Measurements from ENCODE around the gene UBTD1. TPM values are rescaled to one million over a fixed set of nuclear protein-coding genes. Genes with fewer than 3 reads are reported as not detected.

UBTD1 gene
- total RNA-seq, 2 experiments from 2014 or later = 0.99 to 1.3 TPM

DNA sequence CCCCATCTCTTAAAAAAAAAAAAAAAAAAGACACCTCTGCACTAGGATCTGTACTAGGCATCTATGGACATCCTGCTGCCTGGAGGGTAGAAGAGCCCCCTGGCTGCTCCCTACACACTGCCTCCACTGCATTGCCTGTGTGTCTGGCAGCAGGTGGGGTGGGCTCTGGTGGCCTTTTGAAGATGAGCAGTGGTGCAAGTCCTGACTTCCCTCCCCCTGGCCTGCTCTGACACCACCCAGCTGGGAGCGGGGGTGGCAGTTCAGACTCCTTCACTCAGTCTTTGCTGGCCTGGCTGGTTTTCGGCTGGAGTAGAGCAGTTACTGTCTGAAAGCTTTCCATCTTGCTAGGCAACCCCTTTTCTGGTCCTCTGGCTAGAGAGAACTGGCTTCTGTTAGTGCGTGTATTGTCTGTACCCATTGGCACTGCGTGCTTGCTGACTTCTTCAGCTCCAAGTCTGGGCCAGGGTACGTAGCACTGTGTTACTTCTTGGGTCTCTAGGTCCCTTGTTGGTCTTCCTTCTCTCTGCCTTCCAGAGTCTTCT, 108.4 kb downstream of the UBTD1 start:
- no peak overlapping the region for H3K27ac Mint-ChIP-seq
- no peaks in the 10 kb centered on the region for H3K9me3 Mint-ChIP-seq
- H3K36me3 Mint-ChIP-seq = no peaks in the 10 kb centered on the region
- H3K4me3 Mint-ChIP-seq = no peak overlapping the region
- H3K27me3 Mint-ChIP-seq = no peaks in the 10 kb centered on the region
- H3K4me1 Mint-ChIP-seq = no peaks in the 10 kb centered on the region
- no peak for DNase-seq

- H3K9me3 Mint-ChIP-seq = no peaks in the 10 kb centered on the region
- no peaks in the 10 kb centered on the region for H3K36me3 Mint-ChIP-seq
- no peak for DNase-seq
- no peak overlapping the region for H3K27ac Mint-ChIP-seq
- H3K4me1 Mint-ChIP-seq = no peaks in the 10 kb centered on the region
- no peaks in the 10 kb centered on the region for H3K27me3 Mint-ChIP-seq
- H3K4me3 Mint-ChIP-seq = no peak overlapping the region
These were observed 110.4 kb downstream of the UBTD1 start for GRCh38 chr10:97608991-97609561.

DNA sequence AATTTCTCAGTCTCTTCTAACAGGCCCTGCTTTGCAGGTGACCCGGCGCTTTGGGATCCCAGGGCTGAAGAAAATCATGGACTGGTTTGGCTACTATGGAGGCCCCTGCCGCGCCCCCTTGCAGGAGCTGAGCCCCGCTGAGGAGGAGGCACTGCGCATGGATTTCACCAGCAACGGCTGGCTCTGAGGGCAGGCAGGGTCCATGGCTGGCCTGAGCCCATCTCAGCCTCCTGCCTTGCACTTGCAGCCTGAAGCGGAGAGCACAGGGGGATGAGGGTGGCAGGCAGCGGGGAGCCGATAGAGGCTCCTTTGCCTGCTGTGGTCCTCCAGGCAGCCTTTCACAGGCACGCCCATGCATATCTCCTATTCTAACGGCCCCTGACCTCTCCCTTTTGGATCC, 112.7 kb downstream of the UBTD1 start:
- no peaks in the 10 kb centered on the region for H3K9me3 Mint-ChIP-seq
- H3K4me1 Mint-ChIP-seq = no peaks in the 10 kb centered on the region
- no peaks in the 10 kb centered on the region for H3K36me3 Mint-ChIP-seq
- H3K4me3 Mint-ChIP-seq = no peak overlapping the region
- DNase-seq = no peak
- no peak overlapping the region for H3K27ac Mint-ChIP-seq
- H3K27me3 Mint-ChIP-seq = no peaks in the 10 kb centered on the region

GRCh38 chr10:97612386-97612785, 113.7 kb downstream of the UBTD1 start:
- H3K27me3 Mint-ChIP-seq = no peaks in the 10 kb centered on the region
- DNase-seq = no peak
- H3K4me1 Mint-ChIP-seq = no peaks in the 10 kb centered on the region
- H3K27ac Mint-ChIP-seq = no peak overlapping the region
- no peaks in the 10 kb centered on the region for H3K9me3 Mint-ChIP-seq
- H3K4me3 Mint-ChIP-seq = no peak overlapping the region
- no peaks in the 10 kb centered on the region for H3K36me3 Mint-ChIP-seq

- H3K4me1 Mint-ChIP-seq = no peaks in the 10 kb centered on the region
- H3K27ac Mint-ChIP-seq = no peak overlapping the region
- H3K36me3 Mint-ChIP-seq = no peaks in the 10 kb centered on the region
- H3K4me3 Mint-ChIP-seq = no peak overlapping the region
- DNase-seq = no peak
- H3K9me3 Mint-ChIP-seq = no peaks in the 10 kb centered on the region
- H3K27me3 Mint-ChIP-seq = no peaks in the 10 kb centered on the region
These were observed 119.6 kb downstream of the UBTD1 start for GRCh38 chr10:97618285-97618684.

DNA sequence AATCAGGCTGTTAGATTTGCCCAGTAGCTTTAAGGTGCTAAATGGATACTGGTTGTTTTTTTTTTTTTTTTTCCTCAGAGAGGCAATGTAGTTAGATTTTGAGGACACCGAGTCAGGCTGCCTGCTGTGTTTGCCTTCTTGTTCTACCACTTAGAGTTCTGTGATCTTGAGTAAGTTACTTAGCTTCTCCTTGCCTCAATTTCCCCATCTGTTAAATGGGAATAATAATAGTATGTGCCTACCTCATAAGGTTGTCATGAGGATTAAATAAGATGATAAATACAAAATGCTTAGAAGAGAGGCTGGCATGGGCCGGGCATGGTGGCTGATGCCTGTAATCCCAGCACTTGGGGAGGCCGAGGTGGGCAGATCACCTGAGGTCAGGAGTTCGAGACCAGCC, 120.0 kb downstream of the UBTD1 start:
- DNase-seq = no peak
- Mint-ChIP-seq H3K36me3 (no peaks in the 10 kb centered on the region), H3K4me1 (no peaks in the 10 kb centered on the region), H3K27me3 (no peaks in the 10 kb centered on the region), H3K9me3 (no peaks in the 10 kb centered on the region), H3K4me3 (no peak overlapping the region), H3K27ac (no peak overlapping the region)

Other genes starting within 250 kb of the UBTD1 start
- 10 to 100 TPM; 36.1 to 42.9 TPM for gene ARHGAP19, start 206.3 kb upstream of the UBTD1 start, total RNA-seq
- gene FRAT1, start 179.7 kb upstream of the UBTD1 start, total RNA-seq = 1 to 10 TPM; 2.7 to 3.2 TPM
- gene FRAT2, start 164.2 kb upstream of the UBTD1 start, total RNA-seq = 1 to 10 TPM; 8.8 to 9.5 TPM
- 10 to 100 TPM; 82.2 to 88.4 TPM for gene RRP12, start 97.6 kb upstream of the UBTD1 start, total RNA-seq
- 100 to 1,000 TPM; 933 to 982 TPM for gene PGAM1, start 72.7 kb upstream of the UBTD1 start, total RNA-seq
- gene EXOSC1, start 52.9 kb upstream of the UBTD1 start, total RNA-seq = 10 to 100 TPM; 48.4 to 53.7 TPM
- 10 to 100 TPM; 37.5 to 42.2 TPM for gene ZDHHC16, start 52.7 kb upstream of the UBTD1 start, total RNA-seq
- 10 to 100 TPM; 96.2 to 97.0 TPM for gene MMS19, start 502 bp upstream of the UBTD1 start, total RNA-seq
- not detected for gene ANKRD2, start 73.9 kb downstream of the UBTD1 start, total RNA-seq
- gene HOGA1, start 85.5 kb downstream of the UBTD1 start, total RNA-seq = not detected
- not detected for gene C10orf62, start 90.8 kb downstream of the UBTD1 start, total RNA-seq
- 1 to 10 TPM; 3.0 to 3.4 TPM for gene MORN4, start 134.6 kb downstream of the UBTD1 start, total RNA-seq
- gene PI4K2A, start 141.7 kb downstream of the UBTD1 start, total RNA-seq = 10 to 100 TPM; 10.8 to 11.7 TPM
- gene AVPI1, start 188.3 kb downstream of the UBTD1 start, total RNA-seq = 1 to 10 TPM; 3.1 to 3.2 TPM
- 1 to 10 TPM; 4.1 to 5.5 TPM for gene MARVELD1, start 214.8 kb downstream of the UBTD1 start, total RNA-seq
- gene ZFYVE27, start 238.2 kb downstream of the UBTD1 start, total RNA-seq = 10 to 100 TPM; 20.9 to 22.8 TPM

Data from activated naive CD8-positive, alpha-beta T cell treated with anti-CD3 and anti-CD28 coated beads for 36 hours (primary cell).